GM12874 (cell line): Measurements from ENCODE around the gene MIGA1.

ENCODE experiments used
- TF ChIP-seq, protein P1 (sequence below): IDR thresholded peaks from 2 replicates; pipeline ENCODE4 v1.5.1; 2011; ENCODE audit warnings: low read depth, mild to moderate bottlenecking, control low read depth, low read length, moderate library complexity; ENCODE audit not compliant: insufficient read depth

MIGA1 gene, protein sequence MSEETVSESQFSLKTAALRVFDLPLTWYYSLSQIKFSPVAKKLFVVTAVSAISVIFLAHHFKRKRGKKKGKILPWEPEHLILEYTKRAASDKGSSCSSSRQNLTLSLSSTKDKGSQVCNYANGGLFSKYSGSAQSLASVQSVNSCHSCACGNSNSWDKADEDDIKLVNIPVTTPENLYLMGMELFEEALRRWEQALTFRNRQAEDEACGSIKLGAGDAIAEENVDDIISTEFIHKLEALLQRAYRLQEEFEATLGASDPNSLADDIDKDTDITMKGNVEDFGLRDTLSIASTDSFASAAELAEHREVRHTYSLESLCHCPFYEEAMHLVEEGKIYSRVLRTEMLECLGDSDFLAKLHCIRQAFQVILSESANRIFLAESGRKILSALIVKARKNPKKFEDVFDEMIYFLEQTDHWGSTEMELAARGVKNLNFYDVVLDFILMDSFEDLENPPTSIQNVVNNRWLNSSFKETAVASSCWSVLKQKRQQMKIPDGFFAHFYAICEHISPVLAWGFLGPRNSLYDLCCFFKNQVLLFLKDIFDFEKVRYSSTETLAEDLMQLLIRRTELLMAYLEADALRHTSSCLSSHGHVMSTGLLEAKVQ

DNA sequence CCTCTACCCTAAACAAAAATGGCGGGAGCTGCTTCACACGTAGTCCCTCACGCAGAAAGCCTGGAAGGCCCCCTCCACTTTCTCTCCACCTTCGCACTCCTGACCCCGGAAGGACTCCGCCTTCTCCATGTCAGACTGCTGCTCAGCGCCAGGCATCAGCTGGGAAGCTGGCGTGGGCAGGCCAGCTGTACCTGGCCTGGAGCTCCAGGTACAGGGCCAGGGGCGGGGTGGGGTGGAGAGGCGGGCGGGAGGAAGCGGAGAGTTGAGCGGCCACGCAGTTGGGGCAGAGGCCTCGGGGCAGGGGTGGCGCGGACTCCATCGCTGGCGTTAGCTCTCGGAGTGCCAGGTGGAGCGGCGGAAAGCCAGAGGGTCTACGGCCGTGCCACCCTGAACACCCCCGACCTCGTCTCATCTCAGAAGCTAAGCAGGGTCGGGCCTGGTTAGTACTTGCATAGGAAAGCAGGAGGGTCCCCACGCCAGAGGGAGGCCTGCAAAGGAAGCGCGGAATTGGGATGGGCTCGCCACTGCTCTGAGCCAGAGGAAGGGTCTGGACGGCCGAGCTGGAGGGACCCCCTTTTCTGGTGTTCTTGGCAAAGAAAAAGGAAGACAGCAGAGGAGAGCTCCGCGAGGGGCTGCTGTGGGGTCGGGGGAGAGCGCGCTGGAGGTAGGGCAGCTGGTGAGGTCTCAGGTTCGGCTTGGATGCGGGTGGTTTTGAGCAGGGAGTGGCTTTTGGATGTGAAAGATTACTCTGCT, at the start of gene MIGA1:
Gene MIGA1, plus strand, starts transcription at position 121 of the 753 bp plus-strand sequence. CDS start 3,604 bp downstream, outside the sequence.
- TF ChIP-seq, protein P1, sequence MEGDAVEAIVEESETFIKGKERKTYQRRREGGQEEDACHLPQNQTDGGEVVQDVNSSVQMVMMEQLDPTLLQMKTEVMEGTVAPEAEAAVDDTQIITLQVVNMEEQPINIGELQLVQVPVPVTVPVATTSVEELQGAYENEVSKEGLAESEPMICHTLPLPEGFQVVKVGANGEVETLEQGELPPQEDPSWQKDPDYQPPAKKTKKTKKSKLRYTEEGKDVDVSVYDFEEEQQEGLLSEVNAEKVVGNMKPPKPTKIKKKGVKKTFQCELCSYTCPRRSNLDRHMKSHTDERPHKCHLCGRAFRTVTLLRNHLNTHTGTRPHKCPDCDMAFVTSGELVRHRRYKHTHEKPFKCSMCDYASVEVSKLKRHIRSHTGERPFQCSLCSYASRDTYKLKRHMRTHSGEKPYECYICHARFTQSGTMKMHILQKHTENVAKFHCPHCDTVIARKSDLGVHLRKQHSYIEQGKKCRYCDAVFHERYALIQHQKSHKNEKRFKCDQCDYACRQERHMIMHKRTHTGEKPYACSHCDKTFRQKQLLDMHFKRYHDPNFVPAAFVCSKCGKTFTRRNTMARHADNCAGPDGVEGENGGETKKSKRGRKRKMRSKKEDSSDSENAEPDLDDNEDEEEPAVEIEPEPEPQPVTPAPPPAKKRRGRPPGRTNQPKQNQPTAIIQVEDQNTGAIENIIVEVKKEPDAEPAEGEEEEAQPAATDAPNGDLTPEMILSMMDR = no peak

DNA sequence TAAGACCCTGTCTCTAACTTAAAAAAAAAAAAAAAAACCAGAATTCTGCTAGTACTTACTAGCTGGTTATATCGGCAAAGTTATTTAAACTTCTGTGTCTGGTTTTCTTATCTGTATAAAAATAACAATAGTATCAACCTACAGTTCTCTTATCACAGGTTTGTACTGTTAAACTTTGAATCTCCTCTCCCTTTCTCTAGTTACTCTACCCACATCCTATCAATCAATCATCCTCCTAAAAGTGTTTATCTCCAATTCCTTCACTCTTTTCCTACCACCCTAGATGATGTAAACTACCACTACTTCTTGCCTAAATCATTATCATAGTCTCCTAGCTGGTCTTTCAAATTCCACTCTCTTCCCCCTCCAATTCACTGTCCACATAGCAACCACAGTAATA, 47.4 kb upstream of the MIGA1 start:
- TF ChIP-seq, protein P1 = no peak

DNA sequence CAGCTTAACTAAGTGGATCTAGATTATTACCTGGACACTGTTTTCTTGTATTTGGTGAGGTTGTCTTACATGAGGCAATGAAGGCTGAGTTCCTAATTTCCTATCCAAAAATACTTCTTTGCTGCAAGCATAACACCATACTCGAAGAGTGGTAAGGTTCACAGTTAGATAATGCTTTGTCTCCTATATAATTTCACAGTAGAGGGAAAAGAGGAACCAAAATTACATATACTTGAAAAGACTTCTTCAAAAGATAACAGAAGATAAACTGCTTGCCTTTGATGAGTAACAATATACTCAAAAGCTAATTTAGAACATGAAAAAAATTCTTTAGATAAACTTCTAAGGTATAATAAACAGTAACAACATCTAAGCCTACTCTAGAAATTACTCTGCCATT, 40.2 kb upstream of the MIGA1 start:
- TF ChIP-seq, protein P1 = no peak

DNA sequence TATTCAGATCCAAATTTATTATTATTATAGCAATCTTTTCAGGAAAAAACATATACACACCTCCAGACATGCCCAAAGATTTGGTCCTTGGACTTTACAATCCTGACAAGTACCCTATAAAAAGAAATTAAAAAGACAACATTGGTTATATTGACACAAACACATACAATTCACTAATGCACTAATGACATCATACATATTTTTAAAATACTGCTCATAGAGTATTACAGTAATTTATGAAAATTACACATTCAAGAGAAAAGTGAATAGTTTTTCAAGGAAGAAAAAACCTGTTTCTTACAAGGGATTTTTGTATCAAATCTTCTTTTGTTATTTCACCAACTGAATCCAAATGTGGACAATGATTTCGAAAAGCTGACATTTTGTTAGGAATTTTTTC, 38.1 kb upstream of the MIGA1 start:
- TF ChIP-seq, protein P1 = no peak

DNA sequence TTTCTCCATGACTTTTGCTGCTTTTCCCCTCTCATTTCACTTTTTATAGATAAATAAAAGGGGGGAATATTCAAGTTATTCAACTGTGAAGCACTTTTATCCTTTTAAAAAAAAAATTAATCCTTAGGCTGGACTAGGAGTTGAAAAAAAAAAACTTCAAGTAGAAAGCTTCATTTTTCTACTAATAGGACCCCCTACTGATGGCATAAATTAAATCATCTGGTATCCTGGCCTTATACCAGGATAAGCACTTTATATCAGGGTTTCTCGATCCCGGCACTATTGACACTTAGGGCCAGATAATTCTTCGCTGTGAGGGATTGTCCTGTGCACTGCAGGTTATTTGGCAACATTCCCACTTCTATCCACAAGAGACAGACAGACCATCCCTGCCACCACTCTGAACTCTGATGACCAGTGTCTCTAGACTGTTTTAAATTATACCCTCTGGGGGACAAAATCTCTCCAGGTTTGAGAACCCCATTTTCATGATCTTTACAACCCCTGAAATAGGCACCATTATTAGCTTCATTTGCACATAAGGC, 37.4 kb upstream of the MIGA1 start:
- TF ChIP-seq, protein P1 = no peak

DNA sequence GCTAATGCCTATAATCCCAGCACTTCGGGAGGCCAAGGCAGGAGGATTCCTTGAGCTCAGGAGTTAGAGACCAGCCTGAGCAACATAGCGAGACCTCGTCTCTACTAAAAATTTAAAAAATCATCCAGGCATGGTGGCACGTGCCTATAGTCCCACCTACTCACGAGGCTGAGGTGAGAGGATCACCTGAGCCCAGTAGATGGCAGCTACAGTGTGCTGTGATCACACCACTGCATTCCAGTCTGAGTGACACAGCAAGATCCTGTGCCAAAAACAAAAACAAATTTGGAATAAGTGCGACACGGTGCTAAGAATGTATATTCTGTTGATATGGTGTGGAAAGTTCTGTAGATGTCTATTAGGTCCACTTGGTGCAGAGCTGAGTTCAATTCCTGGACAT, 34.9 kb upstream of the MIGA1 start:
- TF ChIP-seq, protein P1 = no peak
